GOT3 (cell line): ENCODE data around the gene PALLD.
"Not testable (repeated sequence)": the region's sequence is repeated elsewhere in the genome, so short reads cannot be mapped to it uniquely, and the experiment has no call there.

Experiments
- DNase-seq: peaks from one replicate; lab custom pipeline; 2025; ENCODE audit warnings: mixed read lengths; lab: John Stamatoyannopoulos, UW

Gene PALLD

GRCh38 chr4:168796362-168797106 is 299.7 kb downstream of the PALLD start:
- no peak for DNase-seq

GRCh38 chr4:168797194-168797593 is 300.3 kb downstream of the PALLD start:
- DNase-seq = no peak

GRCh38 chr4:168797738-168798375 is 301.0 kb downstream of the PALLD start:
- DNase-seq = no peak

- no peak for DNase-seq
Measured at GRCh38 chr4:168800926-168801325, 304.1 kb downstream of the PALLD start.

- no peak for DNase-seq
Measured at GRCh38 chr4:168802222-168802621, 305.4 kb downstream of the PALLD start.

- not testable (repeated sequence) for DNase-seq
Measured at GRCh38 chr4:168803052-168803451, 306.2 kb downstream of the PALLD start.

GRCh38 chr4:168803732-168804131 is 306.9 kb downstream of the PALLD start:
- no peak for DNase-seq

GRCh38 chr4:168804146-168804545 is 307.3 kb downstream of the PALLD start:
- DNase-seq = no peak

- DNase-seq = no peak
Measured at GRCh38 chr4:168805341-168805740, 308.5 kb downstream of the PALLD start.

GRCh38 chr4:168806247-168806646 is 309.4 kb downstream of the PALLD start:
- not testable (repeated sequence) for DNase-seq

- no peak for DNase-seq
Measured at GRCh38 chr4:168811207-168811606, 314.4 kb downstream of the PALLD start.

GRCh38 chr4:168811786-168812651 is 315.2 kb downstream of the PALLD start:
- DNase-seq = no peak

GRCh38 chr4:168812806-168813205 is 316.0 kb downstream of the PALLD start:
- DNase-seq = no peak

- DNase-seq = no peak
Measured at GRCh38 chr4:168813890-168814289, 317.0 kb downstream of the PALLD start.

- DNase-seq = no peak
Measured at GRCh38 chr4:168815379-168816345, 318.8 kb downstream of the PALLD start.

GRCh38 chr4:168817370-168817769 is 320.5 kb downstream of the PALLD start:
- DNase-seq = no peak

GRCh38 chr4:168822481-168822880 is 325.6 kb downstream of the PALLD start:
- no peak for DNase-seq

- no peak for DNase-seq
Measured at GRCh38 chr4:168825975-168826374, 329.1 kb downstream of the PALLD start.

GRCh38 chr4:168826620-168827019 is 329.8 kb downstream of the PALLD start:
- no peak for DNase-seq

- no peak for DNase-seq
Measured at GRCh38 chr4:168830777-168831512, 334.1 kb downstream of the PALLD start.

- DNase-seq = no peak
Measured at GRCh38 chr4:168831585-168831918, 334.7 kb downstream of the PALLD start.
